ENCODE measurements around the gene CEP250.
A peak's percentile ranks its signal among the peaks of the same experiment; 100 is the strongest.

The CEP250 gene

GRCh38 chr20:35523298-35523888 is 68.0 kb downstream of the CEP250 start:
- DNase-seq (ENCODE audit: low read depth) = peak; percentile 21
- TF ChIP-seq CTCF (IDR thresholded peaks at IDR 0.05; ENCODE audit: insufficient read depth, low read depth, low read length, missing control alignments) = peak; percentile 63
- H3K4me3 ChIP-seq (ENCODE audit: low read depth, low read length) = no peak overlapping the region

- H3K4me3 ChIP-seq (ENCODE audit: low read depth, low read length) = no peak overlapping the region
- DNase-seq (ENCODE audit: low read depth) = no peak
- TF ChIP-seq CTCF (IDR thresholded peaks at IDR 0.05; ENCODE audit: insufficient read depth, low read depth, low read length, missing control alignments) = no peak
Measured at GRCh38 chr20:35525639-35526038, 70.2 kb downstream of the CEP250 start.

- TF ChIP-seq CTCF (IDR thresholded peaks at IDR 0.05; ENCODE audit: insufficient read depth, low read depth, low read length, missing control alignments) = no peak
- H3K4me3 ChIP-seq (ENCODE audit: low read depth, low read length) = no peak overlapping the region
- DNase-seq (ENCODE audit: low read depth) = no peak
Measured at GRCh38 chr20:35527122-35527769, 71.8 kb downstream of the CEP250 start.

- TF ChIP-seq CTCF (IDR thresholded peaks at IDR 0.05; ENCODE audit: insufficient read depth, low read depth, low read length, missing control alignments) = no peak
- H3K4me3 ChIP-seq (ENCODE audit: low read depth, low read length) = no peak within 1 kb of the TSS
- no peak for DNase-seq (ENCODE audit: low read depth)
Measured at GRCh38 chr20:35529552-35529951, 74.2 kb downstream of the CEP250 start, which contains the start of gene C20orf173. Gene C20orf173 (minus strand): TSS chr20:35529652. CDS start chr20:35529373, 279 bp downstream.

- no peak for TF ChIP-seq CTCF (IDR thresholded peaks at IDR 0.05; ENCODE audit: insufficient read depth, low read depth, low read length, missing control alignments)
- no peak overlapping the region for H3K4me3 ChIP-seq (ENCODE audit: low read depth, low read length)
- peak; percentile 37 for DNase-seq (ENCODE audit: low read depth)
Measured at GRCh38 chr20:35539756-35540212, 84.4 kb downstream of the CEP250 start.

- H3K4me3 ChIP-seq (ENCODE audit: low read depth, low read length) = peak overlapping the region; percentile 92
- DNase-seq (ENCODE audit: low read depth) = no peak
- no peak for TF ChIP-seq CTCF (IDR thresholded peaks at IDR 0.05; ENCODE audit: insufficient read depth, low read depth, low read length, missing control alignments)
Measured at GRCh38 chr20:35541118-35541782, 85.9 kb downstream of the CEP250 start.

Measured in GM12865 (cell line).